ENCODE data around the gene BTK.

BTK gene

GRCh38 chrX:101303790-101304189 is 82.2 kb downstream of the BTK start:
- DNase-seq: no peak
